DOHH2 (cell line): Measurements from ENCODE around the gene MEPE.

Source experiments
- EZH2phosphoT487 ChIP-seq: fragments of 200-600 bp; sonication (generic); IDR thresholded peaks from 2 replicates; pipeline ENCODE4 v1.6.1; 2017; ENCODE audit warnings: borderline replicate concordance, mild to moderate bottlenecking, antibody characterized with exemption, low read length, moderate library complexity, mixed read lengths
- TF ChIP-seq, protein P1 (sequence below): fragments of 200-600 bp; sonication (generic); IDR thresholded peaks from one replicate; pipeline ENCODE4 v1.5.1; 2014; ENCODE audit warnings: antibody characterized with exemption, mild to moderate bottlenecking, low read depth, low read length; ENCODE audit not compliant: poor library complexity, severe bottlenecking

GRCh38 chr4:87783781-87784180, 49.0 kb upstream of the MEPE start:
- TF ChIP-seq, protein P1, sequence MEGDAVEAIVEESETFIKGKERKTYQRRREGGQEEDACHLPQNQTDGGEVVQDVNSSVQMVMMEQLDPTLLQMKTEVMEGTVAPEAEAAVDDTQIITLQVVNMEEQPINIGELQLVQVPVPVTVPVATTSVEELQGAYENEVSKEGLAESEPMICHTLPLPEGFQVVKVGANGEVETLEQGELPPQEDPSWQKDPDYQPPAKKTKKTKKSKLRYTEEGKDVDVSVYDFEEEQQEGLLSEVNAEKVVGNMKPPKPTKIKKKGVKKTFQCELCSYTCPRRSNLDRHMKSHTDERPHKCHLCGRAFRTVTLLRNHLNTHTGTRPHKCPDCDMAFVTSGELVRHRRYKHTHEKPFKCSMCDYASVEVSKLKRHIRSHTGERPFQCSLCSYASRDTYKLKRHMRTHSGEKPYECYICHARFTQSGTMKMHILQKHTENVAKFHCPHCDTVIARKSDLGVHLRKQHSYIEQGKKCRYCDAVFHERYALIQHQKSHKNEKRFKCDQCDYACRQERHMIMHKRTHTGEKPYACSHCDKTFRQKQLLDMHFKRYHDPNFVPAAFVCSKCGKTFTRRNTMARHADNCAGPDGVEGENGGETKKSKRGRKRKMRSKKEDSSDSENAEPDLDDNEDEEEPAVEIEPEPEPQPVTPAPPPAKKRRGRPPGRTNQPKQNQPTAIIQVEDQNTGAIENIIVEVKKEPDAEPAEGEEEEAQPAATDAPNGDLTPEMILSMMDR, result no peak
- no peak for TF ChIP-seq EZH2phosphoT487
